HG03025 (cell line): ENCODE data around the gene CAMK1D.

ENCODE experiments used
- ATAC-seq: cut with Tn5 transposase; IDR thresholded peaks from one replicate; pipeline ENCODE4 v1.9.1; 2021; ENCODE audit warnings: mild to moderate bottlenecking, moderate library complexity; ENCODE audit not compliant: unreplicated experiment, low FRiP score

The CAMK1D gene

DNA sequence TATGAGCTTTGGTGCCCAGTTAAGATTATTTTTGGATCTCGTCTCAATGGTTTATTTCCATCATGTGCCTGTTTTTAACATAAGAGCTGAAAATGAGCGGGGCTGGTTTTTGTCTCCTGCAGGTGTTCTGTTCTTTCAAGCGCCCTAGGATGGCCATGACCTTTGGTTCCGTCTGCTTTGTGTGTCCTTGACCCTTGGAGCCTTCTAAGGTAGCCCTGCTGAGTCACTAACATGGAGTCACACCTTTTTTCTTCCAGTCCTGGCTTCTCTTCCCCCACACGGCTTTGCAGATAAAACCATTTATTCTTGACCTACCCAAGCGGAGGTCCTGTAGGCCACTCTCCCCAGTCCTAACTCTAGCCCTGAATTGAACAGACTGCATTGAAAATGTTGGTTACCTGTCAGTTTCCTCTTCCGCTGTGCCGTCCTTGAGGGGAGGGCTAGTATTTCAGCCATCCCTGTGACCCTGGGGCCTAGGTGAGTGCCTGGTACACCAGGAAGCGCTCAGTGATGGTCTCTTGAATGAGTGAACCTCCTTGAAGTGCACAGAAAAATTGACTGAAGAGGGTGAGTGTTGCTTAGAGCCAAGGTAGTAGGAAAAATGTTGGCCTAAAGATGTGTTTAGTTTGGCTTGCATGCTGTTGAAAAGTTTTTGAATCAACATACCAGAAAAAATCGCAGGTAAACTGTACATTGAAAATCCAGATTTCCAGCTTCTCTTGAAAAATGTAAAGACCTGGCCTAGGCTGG, 48.0 kb downstream of the CAMK1D start:
- no peak for ATAC-seq

DNA sequence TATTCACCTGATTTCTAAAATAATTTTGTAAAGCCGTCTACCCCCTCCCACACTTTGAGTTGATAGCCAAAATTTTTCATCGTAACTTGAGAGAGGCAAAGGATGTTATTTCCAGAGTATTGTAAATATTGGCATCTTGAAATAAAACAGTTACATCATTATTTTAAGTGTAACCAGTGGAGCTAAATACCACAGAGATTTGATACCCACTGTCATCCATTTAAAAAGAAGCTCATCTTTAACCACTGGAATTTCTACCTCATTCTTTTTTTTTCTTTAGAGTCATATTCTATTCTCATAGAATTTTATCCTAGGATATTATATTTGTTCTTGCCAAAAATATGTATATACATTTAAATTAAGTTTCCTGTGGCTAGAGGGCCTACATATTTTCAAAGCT, 48.6 kb downstream of the CAMK1D start:
- no peak for ATAC-seq

DNA sequence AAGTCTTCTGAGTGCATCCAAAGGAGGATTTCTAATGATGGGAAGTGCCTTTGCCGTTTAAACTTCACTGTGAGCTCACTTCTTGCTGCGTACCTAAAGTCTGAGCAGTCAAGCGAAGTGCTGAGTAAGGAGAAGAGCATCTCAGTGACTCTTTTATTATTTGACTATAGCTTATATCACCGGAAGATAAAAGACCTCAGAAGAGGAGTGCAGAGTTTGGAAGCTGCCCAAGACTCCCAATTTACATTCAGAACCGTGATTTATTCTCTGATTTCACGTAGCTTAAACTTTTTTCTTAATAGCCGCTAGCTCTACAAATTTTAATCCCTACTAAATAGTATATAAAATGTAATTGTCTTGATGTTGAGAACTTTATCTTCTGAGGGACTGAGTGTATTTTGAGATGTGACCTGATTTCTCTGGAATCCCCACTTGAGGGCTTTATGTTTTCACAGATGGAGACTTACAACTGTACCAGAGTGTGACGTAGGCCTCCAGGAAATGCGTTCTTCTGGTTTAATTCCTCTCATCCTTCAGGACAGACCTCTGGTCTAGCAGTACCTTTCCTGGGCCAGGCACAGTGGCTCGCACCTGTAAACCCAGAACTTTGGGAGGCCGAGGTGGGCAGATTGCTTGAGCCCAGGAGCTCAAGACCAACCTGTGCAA, 51.1 kb downstream of the CAMK1D start:
- no peak for ATAC-seq

DNA sequence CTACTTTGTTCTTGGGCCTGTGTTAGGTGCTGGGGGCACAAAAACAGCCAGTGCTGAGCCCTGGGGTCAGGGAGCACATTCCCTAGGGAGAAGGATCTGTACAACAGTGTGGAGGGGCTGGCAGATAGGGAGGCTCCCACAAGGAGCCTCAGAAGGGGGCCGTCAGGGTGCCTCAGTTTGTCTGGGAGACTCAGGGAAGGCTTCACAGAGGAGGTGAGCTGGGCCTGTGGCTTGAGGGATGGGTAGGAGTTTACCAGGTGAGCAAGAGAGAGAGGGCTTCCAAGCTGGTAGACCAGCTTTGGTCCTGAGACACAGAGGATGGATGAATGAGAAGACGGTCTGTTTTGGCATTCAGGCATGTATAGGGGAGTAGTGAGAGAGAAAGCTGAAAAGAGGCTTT, 52.1 kb downstream of the CAMK1D start:
- no peak for ATAC-seq

DNA sequence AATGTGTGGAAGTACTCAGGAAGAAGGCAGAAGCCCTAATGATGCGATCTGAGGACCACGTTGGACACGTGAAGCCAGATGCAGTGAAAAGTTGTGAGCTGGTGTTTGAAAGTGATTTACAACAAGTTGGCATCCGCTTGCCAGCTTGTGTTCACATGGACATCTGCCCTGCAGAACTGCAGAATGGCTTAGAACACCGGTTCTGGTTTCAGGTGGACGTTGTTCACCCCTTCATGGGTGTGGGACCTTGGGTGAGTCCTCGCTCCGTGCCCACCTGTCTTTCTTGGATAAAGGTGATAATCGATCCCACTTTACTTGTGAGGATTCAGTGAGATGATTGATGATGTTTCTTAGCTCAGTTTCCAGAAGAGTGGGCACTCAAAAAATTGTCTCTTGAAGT, 53.8 kb downstream of the CAMK1D start:
- ATAC-seq = no peak

DNA sequence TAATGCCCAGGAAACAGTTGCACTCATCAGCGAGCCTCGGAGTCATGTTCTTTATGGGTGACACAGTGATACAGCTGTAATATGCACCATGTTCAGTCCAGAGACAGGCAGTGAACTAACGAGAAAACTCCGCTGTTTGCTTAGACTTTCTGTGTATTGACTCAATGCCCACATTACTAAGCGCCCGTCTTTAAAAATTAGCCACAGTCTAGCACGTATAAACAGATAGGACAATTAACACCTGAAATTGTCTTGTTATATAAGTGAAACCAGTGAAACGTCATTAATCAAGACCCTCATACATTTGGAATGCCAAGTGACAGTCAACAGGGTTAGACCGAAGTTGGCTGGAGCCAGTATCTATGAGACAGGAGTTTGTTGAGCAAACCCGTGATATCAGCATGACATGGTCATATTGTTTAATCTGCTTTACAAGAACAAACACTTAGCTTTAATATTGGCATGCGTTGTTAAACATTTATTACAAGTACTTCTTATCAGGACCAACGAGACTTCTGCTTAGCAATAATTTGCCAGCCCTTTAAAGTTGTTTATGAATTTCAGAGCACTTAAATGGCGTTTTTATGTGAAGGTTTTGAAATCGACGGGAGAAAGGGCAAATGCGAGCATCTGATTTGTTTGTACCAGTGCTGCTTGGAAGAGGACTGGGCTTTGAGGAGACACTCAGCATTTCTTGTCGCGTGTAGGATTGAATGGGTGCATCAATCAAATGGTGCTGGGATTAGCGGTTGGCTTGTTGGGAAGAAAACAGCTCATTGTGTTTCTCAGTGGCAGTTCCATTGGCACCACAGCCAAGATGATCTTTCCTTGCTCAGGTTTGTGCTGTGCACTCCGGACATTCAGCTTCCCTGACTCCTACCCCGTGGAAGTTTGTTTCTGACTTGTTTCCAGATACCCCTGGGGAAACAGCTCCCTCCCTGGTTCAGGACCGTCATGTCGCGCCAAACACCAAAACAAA, 56.3 kb downstream of the CAMK1D start:
- ATAC-seq = no peak

DNA sequence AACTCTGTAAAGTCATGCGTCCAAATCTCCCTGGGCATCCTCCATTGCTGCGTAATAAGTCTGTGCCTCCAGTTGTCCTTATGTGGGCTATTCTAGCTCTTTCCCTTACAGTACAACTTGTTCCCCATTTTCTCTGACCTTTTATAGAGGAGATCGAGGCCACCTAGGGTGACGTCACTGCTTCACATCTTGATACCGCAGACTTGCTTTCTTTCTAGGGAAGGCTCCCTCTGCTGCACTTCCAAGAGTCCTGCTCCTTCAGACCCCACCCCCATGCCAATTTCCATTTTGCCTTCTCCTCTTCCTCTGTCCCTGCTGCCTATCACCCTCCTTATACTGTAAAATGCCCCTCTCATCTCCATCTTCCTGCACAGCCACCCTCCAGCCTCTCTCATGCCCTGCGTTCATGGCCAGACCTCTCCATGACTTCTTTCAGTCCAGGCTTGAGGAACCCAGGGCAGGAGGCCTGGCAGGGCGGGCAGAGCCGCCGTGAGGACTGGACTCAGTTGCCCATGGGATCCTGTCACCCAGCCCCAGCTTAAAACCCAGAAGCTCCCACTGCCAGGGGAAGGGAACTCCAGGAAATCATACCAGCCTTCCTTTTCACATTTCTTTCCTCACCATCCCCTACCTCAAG, 57.5 kb downstream of the CAMK1D start:
- no peak for ATAC-seq

DNA sequence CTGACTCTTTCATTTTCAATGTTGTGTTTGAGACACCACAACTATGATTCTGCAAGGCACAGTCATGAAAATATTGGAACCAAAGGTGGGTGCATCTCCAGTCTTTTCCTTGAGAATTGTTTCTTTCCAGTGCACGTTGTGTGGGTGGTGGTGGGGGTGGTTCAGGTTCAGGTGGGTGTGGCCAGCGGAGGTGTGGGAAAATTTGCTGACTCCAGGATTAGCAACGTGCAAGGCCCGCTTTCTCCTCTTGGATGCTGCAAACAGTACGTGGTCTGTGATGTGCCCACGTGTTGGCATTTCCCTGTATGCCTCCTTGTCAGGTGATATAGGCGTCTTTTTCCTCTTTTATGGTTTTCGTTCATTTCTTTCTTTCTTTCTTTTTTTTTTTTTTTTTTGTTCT, 59.1 kb downstream of the CAMK1D start:
- no peak for ATAC-seq

DNA sequence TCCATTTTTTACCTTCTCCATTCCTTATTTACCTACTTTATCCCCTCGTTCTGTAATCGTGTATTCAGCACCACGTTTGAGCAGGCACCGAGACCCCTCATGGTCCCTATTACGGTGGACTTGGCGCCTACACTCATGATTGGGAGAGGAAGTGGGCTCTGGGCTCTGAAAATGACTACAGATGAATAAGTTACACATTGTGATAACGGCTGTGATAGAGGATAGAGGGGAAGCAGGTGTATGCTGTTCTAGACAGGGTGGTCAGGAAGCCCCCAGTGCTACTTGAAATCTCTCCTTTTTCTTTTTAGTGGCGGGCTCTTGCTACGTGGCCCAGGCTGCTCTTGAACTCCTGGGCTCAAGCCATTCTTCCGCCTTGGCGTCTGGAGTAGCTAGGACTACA, 59.8 kb downstream of the CAMK1D start:
- no peak for ATAC-seq

DNA sequence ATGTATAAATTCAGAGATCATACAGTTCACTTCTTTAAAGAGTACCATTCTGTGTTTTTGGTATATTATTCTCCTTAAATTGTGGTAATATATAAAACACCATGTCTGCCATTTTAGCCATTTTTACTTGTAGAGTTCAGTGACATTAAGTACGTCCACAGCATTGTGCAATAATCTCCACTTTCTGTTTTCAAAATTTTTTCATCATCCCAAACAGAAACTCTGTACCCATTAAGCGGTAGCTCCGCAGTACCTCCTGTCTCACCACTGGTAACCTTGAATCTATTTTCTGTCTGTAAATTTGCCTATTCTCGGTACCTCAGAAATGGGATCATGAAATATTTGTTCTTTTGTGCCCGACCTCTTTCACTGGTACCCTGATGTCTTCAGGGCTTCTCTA, 60.3 kb downstream of the CAMK1D start:
- ATAC-seq = no peak

DNA sequence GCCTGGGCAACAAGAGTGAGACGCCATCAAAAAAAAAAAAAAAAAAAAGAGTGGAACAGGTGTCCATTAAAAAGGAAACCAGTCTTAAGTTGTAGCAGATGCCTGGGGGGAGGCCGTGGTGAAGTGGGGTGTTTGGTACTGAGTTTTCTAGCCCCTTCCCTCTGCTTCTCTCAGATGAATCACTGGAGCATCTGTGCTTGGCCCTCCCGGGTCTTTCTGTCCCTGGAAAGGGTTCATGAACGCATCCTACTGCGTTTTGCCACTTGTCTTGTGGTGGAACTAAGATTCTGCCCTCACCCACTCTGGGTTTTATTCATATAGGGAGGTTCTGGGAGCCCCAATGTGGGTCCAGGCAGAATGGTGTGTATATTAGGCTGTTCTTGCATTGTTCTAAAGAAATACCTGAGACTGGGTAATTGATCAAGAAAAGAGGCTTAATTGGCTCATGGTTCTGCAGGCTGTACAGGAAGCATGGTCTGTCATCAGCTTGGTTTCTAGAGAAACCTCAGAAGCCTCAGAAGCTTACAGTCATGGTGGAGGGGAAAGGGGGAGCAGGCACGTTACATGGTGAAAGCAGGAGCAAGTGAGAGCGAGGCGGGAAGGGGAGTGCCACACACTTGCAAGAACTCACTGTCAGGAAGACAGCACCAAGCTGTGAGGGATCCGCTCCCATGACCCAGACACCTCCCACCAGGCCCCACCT, 63.5 kb downstream of the CAMK1D start:
- ATAC-seq = no peak

DNA sequence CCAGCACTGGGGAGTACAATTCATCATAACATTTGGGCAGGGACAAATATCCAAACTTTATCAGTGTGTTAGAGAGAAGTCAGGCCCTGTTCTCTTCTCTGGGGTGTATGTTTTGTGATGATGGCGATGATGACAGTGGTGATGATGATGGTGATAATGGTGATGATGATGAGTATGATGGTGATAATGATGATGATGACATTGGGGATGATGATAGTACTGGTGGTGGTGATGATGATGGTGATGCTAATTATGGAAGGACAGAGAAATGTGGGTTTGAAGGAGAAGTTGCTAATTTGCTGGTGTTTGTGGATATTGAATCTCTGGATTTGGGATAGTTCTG, 64.0 kb downstream of the CAMK1D start:
- ATAC-seq = no peak

DNA sequence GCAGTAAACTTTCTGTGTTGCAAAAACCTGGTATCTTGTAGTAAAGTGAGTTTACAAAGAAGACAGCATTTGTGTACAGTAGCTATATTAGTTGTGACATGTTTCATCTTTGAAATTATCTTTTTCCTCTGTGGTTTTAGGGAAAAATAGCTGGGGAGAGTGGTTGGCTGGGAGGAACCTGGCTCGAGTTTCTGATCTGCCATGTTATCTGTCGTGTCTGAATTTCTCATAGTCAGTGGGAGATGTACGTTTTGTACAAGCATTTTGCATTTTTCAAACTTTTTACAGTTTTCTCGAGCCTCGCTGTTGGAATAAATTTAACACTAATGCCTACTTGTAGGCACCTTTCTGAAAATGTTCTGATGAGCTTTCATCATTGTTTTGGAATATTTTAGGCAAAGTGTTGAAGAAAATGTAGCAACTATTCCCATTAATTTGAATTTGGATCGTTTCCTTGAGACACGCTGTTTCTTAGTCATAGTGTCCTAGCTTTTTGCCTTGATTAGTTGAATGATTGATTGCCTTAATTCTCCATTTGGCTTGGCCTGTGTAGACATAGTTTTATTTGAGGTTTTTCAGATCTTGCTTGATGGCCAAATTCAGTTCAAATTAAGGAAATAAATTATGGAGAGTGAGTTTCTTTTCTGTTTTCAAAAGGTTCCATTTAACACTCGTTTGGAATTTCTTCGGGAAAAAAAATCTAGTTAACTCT, 65.1 kb downstream of the CAMK1D start:
- no peak for ATAC-seq

DNA sequence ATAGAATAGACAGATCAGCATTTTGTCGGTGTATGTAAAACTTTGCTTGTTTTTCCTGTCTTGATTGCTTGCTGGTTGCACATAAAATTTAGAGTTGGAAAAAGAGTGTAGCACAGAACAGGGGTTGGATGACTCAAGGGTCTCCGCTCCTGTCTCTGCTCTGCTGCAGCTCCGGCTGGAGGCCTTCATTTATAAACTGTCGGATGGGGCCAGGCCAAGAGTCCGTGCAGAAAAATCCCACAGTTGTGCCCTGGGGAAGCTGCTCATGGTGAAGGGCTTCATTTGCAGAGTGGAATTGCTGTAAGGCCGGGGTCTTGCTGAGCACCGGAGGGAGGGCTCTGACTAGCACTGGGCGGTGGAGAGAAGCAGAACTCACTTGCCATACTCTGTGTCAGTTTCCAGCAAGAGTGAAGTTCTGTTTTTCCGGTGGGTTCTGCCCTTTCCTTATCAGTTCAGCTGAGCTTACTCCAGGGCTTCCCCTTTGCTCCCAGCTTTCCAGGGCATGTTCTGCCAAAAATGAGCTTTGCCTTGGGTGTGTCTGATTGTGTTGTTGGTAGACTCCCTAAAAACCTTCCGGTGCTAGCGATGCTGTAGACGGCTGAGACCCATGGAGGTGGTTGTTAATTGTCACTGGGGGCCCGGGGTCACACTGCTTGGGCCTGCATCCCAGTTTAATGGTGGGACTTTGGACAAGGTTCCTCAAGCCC, 67.2 kb downstream of the CAMK1D start:
- no peak for ATAC-seq

DNA sequence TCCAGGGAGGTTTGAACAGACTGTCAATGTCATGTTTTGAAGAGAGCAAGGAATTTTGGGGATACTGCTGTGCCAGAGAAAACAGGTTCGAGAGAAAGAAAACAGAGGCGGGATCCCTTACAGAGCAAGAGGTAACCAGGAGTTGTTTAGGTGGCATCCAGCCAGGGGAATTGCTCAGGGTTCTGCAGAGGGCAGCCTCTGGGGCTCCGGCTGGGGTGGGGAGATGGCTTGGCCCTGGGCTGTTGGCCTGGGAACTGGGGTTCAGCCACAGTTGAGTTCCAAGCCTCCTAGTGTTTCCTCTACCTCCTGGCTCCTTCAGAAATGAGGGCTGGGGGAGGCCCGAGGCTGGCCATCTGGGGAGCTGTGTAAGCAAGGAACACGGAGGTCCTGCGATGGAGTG, 68.0 kb downstream of the CAMK1D start:
- ATAC-seq = no peak

DNA sequence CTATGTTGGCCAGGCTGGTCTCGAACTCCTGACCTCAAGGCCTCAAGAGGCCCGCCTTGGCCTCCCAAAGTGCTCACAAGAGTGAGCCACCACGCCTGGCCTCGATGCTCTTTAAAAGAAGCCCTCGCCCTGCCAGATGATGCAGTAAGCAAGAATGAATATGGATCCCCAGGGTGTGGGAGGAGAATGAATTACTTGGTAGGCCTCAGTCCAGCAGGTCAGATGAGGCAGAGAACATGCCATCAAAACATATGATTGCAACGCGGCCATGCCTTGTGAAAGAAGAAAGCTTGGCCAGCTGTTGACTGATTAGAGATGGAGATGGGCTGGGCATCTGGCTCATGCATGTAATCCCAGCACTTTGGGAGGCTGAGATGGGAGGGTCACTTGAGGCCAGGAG, 68.7 kb downstream of the CAMK1D start:
- no peak for ATAC-seq

DNA sequence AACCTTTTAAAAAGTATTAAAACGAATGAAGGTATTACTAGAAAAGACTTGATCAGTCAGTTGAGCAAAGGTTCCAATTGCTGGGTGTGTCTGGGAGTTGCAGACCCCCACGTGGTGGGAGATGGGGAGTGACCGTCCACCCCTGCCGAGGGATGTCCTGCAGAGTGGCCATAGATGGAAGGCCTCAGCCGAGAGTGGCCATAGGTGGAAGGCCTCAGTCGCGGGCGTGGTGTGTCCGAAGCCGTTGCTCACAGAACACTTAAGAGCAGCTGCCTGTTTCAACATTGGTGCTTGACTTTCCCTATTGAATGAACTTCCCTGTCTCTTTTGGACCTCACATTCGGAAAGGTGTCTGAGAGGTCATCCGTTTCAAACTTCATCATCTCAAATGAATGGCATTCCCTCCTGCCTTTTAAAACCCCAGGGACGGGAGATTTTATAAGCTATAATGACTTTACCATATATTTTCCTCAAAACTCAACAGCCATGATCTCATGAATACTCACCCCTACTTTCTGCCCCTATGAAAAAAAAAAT, 69.4 kb downstream of the CAMK1D start:
- ATAC-seq = no peak

DNA sequence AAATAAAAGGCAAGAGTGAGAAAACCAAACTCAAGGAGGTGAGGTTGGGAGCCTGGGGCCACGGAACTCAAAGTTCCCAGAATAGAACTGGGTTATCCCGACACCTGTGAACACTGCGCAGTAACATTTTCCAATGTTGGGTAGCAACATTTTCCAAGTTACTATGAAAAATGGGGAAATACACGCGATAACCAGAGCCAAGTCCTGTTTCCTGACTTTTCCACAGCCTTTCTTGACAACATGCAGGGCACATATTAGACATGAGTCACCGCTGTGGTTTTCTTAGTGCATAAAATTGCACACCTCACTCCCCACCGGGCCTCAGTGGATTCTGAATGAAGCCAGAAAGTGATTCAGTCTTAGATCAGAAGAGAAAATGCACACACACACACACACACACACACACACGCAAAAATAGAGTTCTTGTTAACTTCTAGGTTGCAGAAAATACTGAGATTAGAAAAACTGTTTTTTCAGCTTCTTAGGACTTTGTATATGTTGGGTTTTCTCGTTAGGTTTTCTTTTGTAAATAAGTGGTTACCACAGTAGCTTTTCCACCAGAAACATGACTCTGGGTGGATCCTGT, 70.0 kb downstream of the CAMK1D start:
- no peak for ATAC-seq
